ENCODE data around the gene TMEM179. TPM values are rescaled to one million over a fixed set of nuclear protein-coding genes. Genes with fewer than 3 reads are reported as not detected.

Gene TMEM179
- total and polyA plus RNA-seq, 2 of the 8 experiments (the other 6 are each of a cell fraction or from before 2014, with no cell fraction given): 2.9 to 4.0 TPM

DNA sequence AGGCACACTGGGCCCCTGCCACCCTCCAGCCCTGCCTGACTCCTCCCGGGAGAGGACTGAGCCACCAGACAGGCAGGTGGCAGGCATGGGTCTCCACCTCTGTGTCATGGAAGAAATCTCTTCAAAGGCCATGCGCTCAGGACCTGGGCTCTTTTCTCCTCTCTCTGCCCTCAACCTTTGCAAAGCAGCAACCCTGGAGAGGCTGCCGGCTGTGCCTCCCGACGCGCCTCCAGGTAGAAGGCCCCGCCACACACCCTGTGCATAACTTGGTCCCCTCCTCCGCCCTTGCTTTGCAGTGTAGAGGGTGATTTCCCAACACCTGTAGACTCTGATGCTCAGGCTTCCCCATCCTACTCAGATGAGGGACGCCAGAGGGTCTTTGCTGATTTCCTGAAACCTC, 28.2 kb upstream of the TMEM179 start:
- no peak overlapping the region for H2BK15ac ChIP-seq (ENCODE audit: low read length)
- H4K91ac ChIP-seq (replicated peaks; ENCODE audit: insufficient read length, low read length): no peak overlapping the region
- H2AFZ ChIP-seq (ENCODE audit: low read length): no peak overlapping the region
- 85% methylated on average over 7 of the region's 9 CpGs; no CpG with 5 or more reads in 1 of the 2 experiments for whole genome bisulfite sequencing, 2 experiments (ENCODE audit: extremely low coverage in 1 of 2, insufficient coverage in 1 of 2, insufficient read length in 1 of 2, insufficient replicate concordance in 2 of 2, low coverage in 1 of 2, low lambda C conversion rate in 2 of 2, missing lambda C conversion rate in 1 of 2)
- H3K79me1 ChIP-seq (ENCODE audit: low read depth, low read length): no peaks in the 10 kb centered on the region
- no peak overlapping the region for H3K4me3 ChIP-seq (ENCODE audit: extremely low read depth in 1 of 4, insufficient read depth in 2 of 4, low read depth in 3 of 4, low read length in 4 of 4)
- H3K4me2 ChIP-seq (ENCODE audit: insufficient read depth in 1 of 2, low read depth in 2 of 2, low read length in 2 of 2): no peak overlapping the region
- no peaks in the 10 kb centered on the region for H3K4me1 ChIP-seq (replicated peaks in 1 of 4; ENCODE audit: control insufficient read depth in 3 of 4, insufficient read depth in 4 of 4, low read length in 3 of 4)
- H3K4ac ChIP-seq (replicated peaks; ENCODE audit: insufficient read length, low read depth, low read length): no peak overlapping the region
- POLR2A ChIA-PET (ENCODE audit: partially characterized antibody): no interaction called here
- H3K23me2 ChIP-seq (ENCODE audit: low read depth, low read length): no peaks in the 10 kb centered on the region
- H2BK20ac ChIP-seq (ENCODE audit: low read length): no peak overlapping the region
- FAIRE-seq (no peak), DNase-seq (ENCODE audit: low read depth in 1 of 2, low spot score in 2 of 2) (no peak)
- no peak overlapping the region for H2BK5ac ChIP-seq (ENCODE audit: low read depth, low read length)
- TF ChIP-seq FOSL1 (IDR thresholded peaks at IDR 0.05; ENCODE audit: insufficient read depth, low read depth, low read length): no peak
- TF ChIP-seq PHF8 (conservative IDR thresholded peaks at IDR 0.05; ENCODE audit: low read depth, low read length): no peak
- no peak for TF ChIP-seq CEBPB (IDR thresholded peaks at IDR 0.05; ENCODE audit: low read depth, low read length)
- no peak for TF ChIP-seq TEAD4 (IDR thresholded peaks at IDR 0.05; ENCODE audit: low read depth, low read length)
- no peak for TF ChIP-seq EP300 (IDR thresholded peaks at IDR 0.05; ENCODE audit: borderline replicate concordance in 1 of 2, low read depth in 2 of 2, low read length in 2 of 2)
- TF ChIP-seq SP2 (IDR thresholded peaks at IDR 0.05; ENCODE audit: low read length): no peak
- no peak for TF ChIP-seq POLR2A (IDR thresholded peaks at IDR 0.05; ENCODE audit: control extremely low read depth in 1 of 2, low read depth in 2 of 2, low read length in 2 of 2)
- no peak for TF ChIP-seq TCF12 (IDR thresholded peaks at IDR 0.05; ENCODE audit: low read depth, low read length)
- no peak for TF ChIP-seq BACH1 (IDR thresholded peaks at IDR 0.05; ENCODE audit: low read length)
- TF ChIP-seq JUN (IDR thresholded peaks at IDR 0.05; ENCODE audit: low read depth, low read length): no peak
- no peak for TF ChIP-seq SIRT6 (IDR thresholded peaks at IDR 0.05; ENCODE audit: low read length)
- no peak for TF ChIP-seq HDAC2 (IDR thresholded peaks at IDR 0.05; ENCODE audit: borderline replicate concordance in 1 of 2, low read depth in 2 of 2, low read length in 2 of 2)
- TF ChIP-seq NANOG (IDR thresholded peaks at IDR 0.05; ENCODE audit: insufficient read depth, low read depth, low read length, poor library complexity, severe bottlenecking): no peak
- no peak for TF ChIP-seq SAP30 (IDR thresholded peaks at IDR 0.05; ENCODE audit: insufficient read depth, insufficient replicate concordance, low read length)
- TF ChIP-seq CBX5 (IDR thresholded peaks at IDR 0.05; ENCODE audit: low read depth, low read length): no peak
- no peak overlapping the region for H3K56ac ChIP-seq (replicated peaks; ENCODE audit: insufficient read length, low read depth, low read length)
- H4K20me1 ChIP-seq (replicated peaks in 1 of 2; ENCODE audit: control insufficient read depth in 1 of 2, insufficient read depth in 2 of 2, low read length in 2 of 2): no peaks in the 10 kb centered on the region
- no peak overlapping the region for H2BK120ac ChIP-seq (replicated peaks; ENCODE audit: low read depth, low read length)
- no peaks in the 10 kb centered on the region; a peak in 1 of 4 replicates for H3K9me3 ChIP-seq (ENCODE audit: insufficient read depth in 2 of 2, low read depth in 1 of 2, low read length in 1 of 2)
- no peak overlapping the region for H3K23ac ChIP-seq (ENCODE audit: insufficient read length)
- H3K27ac ChIP-seq (ENCODE audit: low read depth, low read length): no peak overlapping the region
- peak overlapping the region; percentile 57; the same call in 1 of the 2 replicates for H4K8ac ChIP-seq (ENCODE audit: extremely low read depth, insufficient read depth, low read length)
- H3K36me3 ChIP-seq (ENCODE audit: control insufficient read depth in 2 of 4, insufficient read depth in 4 of 4, low read length in 3 of 4): no peaks in the 10 kb centered on the region
- no peak overlapping the region for H3K18ac ChIP-seq (ENCODE audit: extremely low read depth, low read length)
- no peak overlapping the region for H2AK5ac ChIP-seq (ENCODE audit: low read depth, low read length)
- H3K9ac ChIP-seq (replicated peaks in 1 of 4; ENCODE audit: extremely low read depth in 1 of 4, low read depth in 3 of 4, low read length in 3 of 4): no peak overlapping the region
- no peaks in the 10 kb centered on the region for H3K27me3 ChIP-seq (replicated peaks in 1 of 4; ENCODE audit: control insufficient read depth in 3 of 4, extremely low read depth in 1 of 4, insufficient read depth in 3 of 4, low read length in 3 of 4)
- H2BK12ac ChIP-seq (ENCODE audit: low read depth, low read length): 0 out of 2 replicates have a peak overlapping the region, but pooled peaks have one; percentile 9
- no peak overlapping the region for H3K14ac ChIP-seq (ENCODE audit: insufficient read length)
- CTCF ChIA-PET (ENCODE audit: partially characterized antibody): no interaction called here
- no peaks in the 10 kb centered on the region for H3K79me2 ChIP-seq (ENCODE audit: control insufficient read depth in 1 of 2, insufficient read depth in 2 of 2, low read length in 2 of 2)
- H4K5ac ChIP-seq (ENCODE audit: insufficient read length, low read depth, low read length): no peak overlapping the region

Measured in H1 (cell line).